ENCODE measurements around the gene SERINC4. TPM values are rescaled to one million over a fixed set of nuclear protein-coding genes. Genes with fewer than 3 reads are reported as not detected.

The SERINC4 gene
- total and polyA plus RNA-seq, 9 of the 15 experiments (the other 6 are each of a cell fraction or from before 2014, with no cell fraction given): 0.14 to 0.86 (median 0.18) TPM; not detected in 2

GRCh38 chr15:43800286-43801141, 494 bp upstream of the SERINC4 start, which contains the start of gene HYPK (continued):
- TF ChIP-seq MTA3 (IDR thresholded peaks at IDR 0.05; ENCODE audit: borderline replicate concordance) (peak; percentile 23; the same call in 1 of the 2 replicates), POLR2AphosphoS5 (IDR thresholded peaks at IDR 0.05; ENCODE audit: control insufficient read depth, insufficient read depth, low read depth, low read length) (peak; percentile 85), ELF2 (CRISPR knock-in tag; IDR thresholded peaks at IDR 0.05) (peak; percentile 30; the same call in 1 of the 2 replicates), POLR2AphosphoS2 (IDR thresholded peaks at IDR 0.05; ENCODE audit: low read length) (peak; percentile 99), ATF3 (IDR thresholded peaks at IDR 0.05) (no peak), ATF3 (CRISPR knock-in tag; conservative IDR thresholded peaks at IDR 0.05) (no peak), CREM (IDR thresholded peaks at IDR 0.05; ENCODE audit: low read depth) (peak; percentile 79), ZNF512 (tag; IDR thresholded peaks at IDR 0.05) (no peak), THAP7 (CRISPR knock-in tag; IDR thresholded peaks at IDR 0.05) (peak; percentile 85; the same call in 1 of the 2 replicates), POLR2A (conservative IDR thresholded peaks at IDR 0.05) (peak; percentile 97), RBBP5 (IDR thresholded peaks at IDR 0.05; ENCODE audit: borderline replicate concordance, insufficient read depth, low read length, poor library complexity, severe bottlenecking) (peak; percentile 31), CBX1 (IDR thresholded peaks at IDR 0.05; ENCODE audit: low read depth) (peak; percentile 46; the same call in 1 of the 2 replicates), HCFC1 (IDR thresholded peaks at IDR 0.05; ENCODE audit: low read depth, low read length) (peak; percentile 65), ELF1 (tag; IDR thresholded peaks at IDR 0.05) (peak; percentile 73), HMGN3 (IDR thresholded peaks at IDR 0.05; ENCODE audit: borderline replicate concordance, extremely low read depth, insufficient read length, low read depth, low read length) (peak; percentile 83), MYC (IDR thresholded peaks at IDR 0.05; ENCODE audit: low read depth, low read length) (peak; percentile 92), MYC (CRISPR knock-in tag; IDR thresholded peaks at IDR 0.05; ENCODE audit: borderline replicate concordance, low read depth) (peak; percentile 86; the same call in 1 of the 2 replicates), TAF1 (IDR thresholded peaks at IDR 0.05; ENCODE audit: control insufficient read depth, extremely low read depth, insufficient read depth, low read length, severe bottlenecking) (peak; percentile 90), POLR2H (tag; IDR thresholded peaks at IDR 0.05; ENCODE audit: low read depth) (peak; percentile 36; the same call in 1 of the 2 replicates), ZNF551 (CRISPR knock-in tag; IDR thresholded peaks at IDR 0.05) (peak; percentile 48; the same call in 1 of the 2 replicates), HMG20A (CRISPR knock-in tag; conservative IDR thresholded peaks at IDR 0.05) (no peak)
- TF ChIP-seq, protein P1, sequence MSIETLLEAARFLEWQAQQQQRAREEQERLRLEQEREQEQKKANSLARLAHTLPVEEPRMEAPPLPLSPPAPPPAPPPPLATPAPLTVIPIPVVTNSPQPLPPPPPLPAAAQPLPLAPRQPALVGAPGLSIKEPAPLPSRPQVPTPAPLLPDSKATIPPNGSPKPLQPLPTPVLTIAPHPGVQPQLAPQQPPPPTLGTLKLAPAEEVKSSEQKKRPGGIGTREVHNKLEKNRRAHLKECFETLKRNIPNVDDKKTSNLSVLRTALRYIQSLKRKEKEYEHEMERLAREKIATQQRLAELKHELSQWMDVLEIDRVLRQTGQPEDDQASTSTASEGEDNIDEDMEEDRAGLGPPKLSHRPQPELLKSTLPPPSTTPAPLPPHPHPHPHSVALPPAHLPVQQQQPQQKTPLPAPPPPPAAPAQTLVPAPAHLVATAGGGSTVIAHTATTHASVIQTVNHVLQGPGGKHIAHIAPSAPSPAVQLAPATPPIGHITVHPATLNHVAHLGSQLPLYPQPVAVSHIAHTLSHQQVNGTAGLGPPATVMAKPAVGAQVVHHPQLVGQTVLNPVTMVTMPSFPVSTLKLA (conservative IDR thresholded peaks at IDR 0.05): peak; percentile 92 to 95
